Trophoblast cell (in vitro differentiated cells and primary cell): ENCODE measurements around the gene VPS13D.

Experiments used
- DNase-seq, 2 donors: peaks; one replicate each; pipeline ENCODE4 v3.0.0-alpha.2; 2016
- H2AFZ ChIP-seq: 2 replicates; pipeline ENCODE4 v1.6.1; 2013; ENCODE audit warnings: low read length, moderate library complexity, mild to moderate bottlenecking; ENCODE audit not compliant: insufficient read depth, poor library complexity
- H2AK5ac ChIP-seq: 2 replicates; pipeline ENCODE4 v1.6.1; 2013; ENCODE audit warnings: mild to moderate bottlenecking, low read length
- H2BK120ac ChIP-seq: 2 replicates; pipeline ENCODE4 v1.6.1; 2013; ENCODE audit warnings: low read length, mild to moderate bottlenecking, moderate library complexity; ENCODE audit not compliant: insufficient read depth, poor library complexity
- H2BK12ac ChIP-seq: 2 replicates; pipeline ENCODE4 v1.6.1; 2013; ENCODE audit warnings: mild to moderate bottlenecking, low read length, moderate library complexity
- H2BK5ac ChIP-seq: 2 replicates; pipeline ENCODE4 v1.6.1; 2013; ENCODE audit warnings: low read length, low read depth, moderate library complexity, mild to moderate bottlenecking; ENCODE audit not compliant: poor library complexity
- H3K14ac ChIP-seq: 2 replicates; pipeline ENCODE4 v1.6.1; 2013; ENCODE audit warnings: mild to moderate bottlenecking, low read length
- H3K18ac ChIP-seq: 2 replicates; pipeline ENCODE4 v1.6.1; 2013; ENCODE audit warnings: mild to moderate bottlenecking, low read length
- H3K23ac ChIP-seq: 2 replicates; pipeline ENCODE4 v1.6.1; 2013; ENCODE audit warnings: low read length
- H3K27ac ChIP-seq: 2 replicates; pipeline ENCODE4 v1.5.1; 2013; ENCODE audit warnings: low read depth, mild to moderate bottlenecking, inconsistent platforms, low read length, moderate library complexity
- H3K27me3 ChIP-seq: 2 replicates; pipeline ENCODE4 v1.6.1; 2013; ENCODE audit warnings: inconsistent platforms, mild to moderate bottlenecking, low read length, moderate library complexity; ENCODE audit not compliant: insufficient read depth
- H3K36me3 ChIP-seq, 2 experiments: 1 replicate in 1 of 2; 2 replicates in 1 of 2; pipeline ENCODE4 v1.6.1; 2013; ENCODE audit warnings: low read length in 2 of 2, mild to moderate bottlenecking in 2 of 2, moderate library complexity in 1 of 2; ENCODE audit not compliant: insufficient read depth in 2 of 2, control insufficient read depth in 1 of 2
- H3K4ac ChIP-seq: 2 replicates; pipeline ENCODE4 v1.6.1; 2013; ENCODE audit warnings: low read depth, mild to moderate bottlenecking, low read length, moderate library complexity
- H3K4me1 ChIP-seq, 2 experiments: 1 replicate in 1 of 2; 2 replicates in 1 of 2; pipeline ENCODE4 v1.6.1; 2013; ENCODE audit warnings: low read length in 2 of 2, mild to moderate bottlenecking in 2 of 2, moderate library complexity in 1 of 2; ENCODE audit not compliant: insufficient read depth in 2 of 2, control insufficient read depth in 1 of 2
- H3K4me2 ChIP-seq: 2 replicates; pipeline ENCODE4 v1.6.1; 2013; ENCODE audit warnings: inconsistent platforms, mild to moderate bottlenecking, low read length, moderate library complexity
- H3K4me3 ChIP-seq: 2 replicates; pipeline ENCODE4 v1.5.1; 2013; ENCODE audit warnings: mild to moderate bottlenecking, low read depth, low read length, inconsistent platforms
- H3K79me1 ChIP-seq: one replicate; pipeline ENCODE4 v1.6.1; 2013; ENCODE audit warnings: low read length
- H3K79me2 ChIP-seq: 2 replicates; pipeline ENCODE4 v1.6.1; 2013; ENCODE audit warnings: low read length, mild to moderate bottlenecking; ENCODE audit not compliant: control insufficient read depth, insufficient read depth, poor library complexity
- H3K9ac ChIP-seq: 2 replicates; pipeline ENCODE4 v1.6.1; 2013; ENCODE audit warnings: mild to moderate bottlenecking, low read length
- H3K9me3 ChIP-seq: 2 replicates; pipeline ENCODE4 v1.6.1; 2013; ENCODE audit warnings: low read depth, mild to moderate bottlenecking, control low read depth, inconsistent platforms, low read length; ENCODE audit not compliant: insufficient read depth
- H4K12ac ChIP-seq: 2 replicates; pipeline ENCODE4 v1.6.1; 2013; ENCODE audit warnings: low read depth, mild to moderate bottlenecking, low read length, moderate library complexity
- H4K8ac ChIP-seq: 2 replicates; pipeline ENCODE4 v1.6.1; 2013; ENCODE audit warnings: low read depth, mild to moderate bottlenecking, low read length, moderate library complexity
- H4K91ac ChIP-seq: one replicate; pipeline ENCODE4 v1.6.1; 2013; ENCODE audit warnings: low read depth, mild to moderate bottlenecking, low read length, moderate library complexity
- WGBS: extraction: QIAGEN DNeasy Blood & Tissue Kit; methylation state at CpG from one replicate; pipeline ENCODE4 v1.1.7; 2013; ENCODE audit warnings: missing lambda C conversion rate; ENCODE audit not compliant: insufficient read length, insufficient coverage; ENCODE audit errors: extremely low coverage; 5-methylcytosine and 5-hydroxymethylcytosine counted together

VPS13D gene

GRCh38 chr1:12451560-12451900 is 221.7 kb downstream of the VPS13D start:
- H2AFZ ChIP-seq = no peak overlapping the region
- no peak overlapping the region for H2AK5ac ChIP-seq
- H3K23ac ChIP-seq = no peak overlapping the region
- no peak overlapping the region for H2BK12ac ChIP-seq
- H3K36me3 ChIP-seq = peaks cover 2 to 4% of the 10 kb centered on the region in 2 experiments
- no peak overlapping the region for H3K14ac ChIP-seq
- no peak overlapping the region for H4K12ac ChIP-seq
- peaks cover 8 to 17% of the 10 kb centered on the region in 2 experiments for H3K4me1 ChIP-seq
- no peak overlapping the region for H3K18ac ChIP-seq
- H3K9ac ChIP-seq = no peak overlapping the region
- H3K4me2 ChIP-seq = no peak overlapping the region
- WGBS = no CpG with 5 or more reads among the region's 3 CpGs
- no peaks in the 10 kb centered on the region for H3K27me3 ChIP-seq
- no peaks in the 10 kb centered on the region for H3K79me2 ChIP-seq
- no peaks in the 10 kb centered on the region for H3K79me1 ChIP-seq
- no peak overlapping the region for H3K4me3 ChIP-seq
- H2BK120ac ChIP-seq = no peak overlapping the region
- no peak for DNase-seq
- H3K4ac ChIP-seq = no peak overlapping the region
- no peak overlapping the region for H4K91ac ChIP-seq
- H3K9me3 ChIP-seq = no peaks in the 10 kb centered on the region
- no peak overlapping the region for H3K27ac ChIP-seq
- no peak overlapping the region for H4K8ac ChIP-seq
- H2BK5ac ChIP-seq = no peak overlapping the region

- peaks cover 8 to 19% of the 10 kb centered on the region in 2 experiments for H3K4me1 ChIP-seq
- H2BK5ac ChIP-seq = no peak overlapping the region
- peaks cover 2 to 4% of the 10 kb centered on the region in 2 experiments for H3K36me3 ChIP-seq
- no peak overlapping the region for H2AFZ ChIP-seq
- no peak for DNase-seq
- H3K9ac ChIP-seq = no peak overlapping the region
- no peak overlapping the region for H3K4ac ChIP-seq
- no peak overlapping the region for H3K14ac ChIP-seq
- H3K79me1 ChIP-seq = no peaks in the 10 kb centered on the region
- H4K12ac ChIP-seq = no peak overlapping the region
- no peak overlapping the region for H4K8ac ChIP-seq
- H3K18ac ChIP-seq = no peak overlapping the region
- H3K4me2 ChIP-seq = no peak overlapping the region
- no peaks in the 10 kb centered on the region for H3K79me2 ChIP-seq
- H2AK5ac ChIP-seq = no peak overlapping the region
- no peak overlapping the region for H3K4me3 ChIP-seq
- no peaks in the 10 kb centered on the region for H3K9me3 ChIP-seq
- H3K23ac ChIP-seq = no peak overlapping the region
- H2BK12ac ChIP-seq = no peak overlapping the region
- no peaks in the 10 kb centered on the region for H3K27me3 ChIP-seq
- no peak overlapping the region for H3K27ac ChIP-seq
- no peak overlapping the region for H4K91ac ChIP-seq
- H2BK120ac ChIP-seq = no peak overlapping the region
Observed at GRCh38 chr1:12452262-12452661, 222.4 kb downstream of the VPS13D start.

GRCh38 chr1:12453400-12454343 is 223.8 kb downstream of the VPS13D start:
- Histone ChIP-seq H4K91ac (no peak overlapping the region), H4K8ac (no peak overlapping the region), H3K79me1 (no peaks in the 10 kb centered on the region), H3K4me3 (no peak overlapping the region), H2BK5ac (no peak overlapping the region), H2BK120ac (no peak overlapping the region), H3K79me2 (no peaks in the 10 kb centered on the region), H3K4ac (no peak overlapping the region), H3K9ac (no peak overlapping the region), H3K14ac (no peak overlapping the region), H3K36me3 (peaks cover 2 to 4% of the 10 kb centered on the region in 2 experiments), H3K27me3 (no peaks in the 10 kb centered on the region), H4K12ac (no peak overlapping the region), H3K4me1 (peaks cover 6 to 16% of the 10 kb centered on the region in 2 experiments), H3K23ac (no peak overlapping the region), H3K18ac (no peak overlapping the region), H2AK5ac (no peak overlapping the region), H3K27ac (peak overlapping the region; percentile 57), H3K9me3 (no peaks in the 10 kb centered on the region), H2BK12ac (no peak overlapping the region), H2AFZ (no peak overlapping the region), H3K4me2 (no peak overlapping the region)
- no CpG with 5 or more reads among the region's 13 CpGs for WGBS
- peak; percentile 67 to 73 for DNase-seq

DNA sequence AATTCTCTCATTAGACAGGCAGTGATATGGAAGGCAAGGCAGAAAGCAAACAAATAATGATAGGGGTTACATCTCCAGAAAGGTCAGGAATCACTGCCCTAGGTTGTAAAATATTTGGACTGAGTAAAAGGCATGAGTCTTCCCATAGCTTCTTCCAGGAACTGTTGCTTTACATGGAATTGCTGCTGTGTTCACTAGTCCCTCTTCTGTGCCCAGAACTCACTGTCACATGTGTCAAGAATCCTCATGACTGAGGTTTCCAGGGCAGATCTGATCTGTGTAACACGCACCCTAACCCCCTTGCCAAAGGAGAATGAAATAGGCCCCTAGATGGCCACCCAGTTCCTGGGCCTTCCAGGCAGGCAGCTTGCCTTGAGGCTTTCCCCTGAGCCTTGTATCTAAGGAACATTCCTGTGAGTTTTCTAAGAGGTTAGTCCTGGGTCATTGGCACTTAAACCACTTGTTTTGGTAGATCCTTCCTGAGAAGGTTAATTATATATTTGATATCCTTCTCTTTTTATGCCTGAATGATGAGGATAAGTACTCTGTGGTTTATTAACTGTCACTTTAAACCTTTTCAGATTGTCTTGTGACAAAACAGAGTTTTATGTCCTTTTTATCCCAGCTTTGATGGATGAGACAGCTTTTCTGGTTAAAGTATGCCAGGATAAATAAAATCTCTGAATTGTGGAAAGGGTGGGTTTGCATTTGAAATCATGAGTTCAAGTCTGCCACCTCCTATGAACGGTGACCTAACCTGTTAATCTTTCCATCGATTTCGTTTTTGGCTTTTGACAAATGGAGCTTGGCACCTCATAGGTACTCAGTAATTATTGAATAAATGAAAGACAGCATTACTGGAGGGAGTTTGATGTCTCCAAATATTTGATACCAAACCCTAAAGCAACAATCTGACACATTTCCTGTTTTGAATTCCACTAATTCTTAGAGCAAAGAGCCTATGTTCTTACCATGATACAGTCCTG is 224.9 kb downstream of the VPS13D start:
- Histone ChIP-seq H3K4ac (no peak overlapping the region), H2BK12ac (no peak overlapping the region), H3K36me3 (peaks cover 2 to 4% of the 10 kb centered on the region in 2 experiments), H2BK120ac (no peak overlapping the region), H3K79me2 (no peaks in the 10 kb centered on the region), H2AFZ (no peak overlapping the region), H3K79me1 (no peaks in the 10 kb centered on the region), H2AK5ac (no peak overlapping the region), H3K14ac (no peak overlapping the region), H3K27me3 (no peaks in the 10 kb centered on the region), H3K4me1 (peaks cover 6 to 16% of the 10 kb centered on the region in 2 experiments), H3K4me3 (no peak overlapping the region), H3K9me3 (no peaks in the 10 kb centered on the region), H4K91ac (no peak overlapping the region), H3K9ac (no peak overlapping the region), H3K27ac (no peak overlapping the region), H4K8ac (no peak overlapping the region), H4K12ac (no peak overlapping the region), H3K18ac (no peak overlapping the region), H3K4me2 (no peak overlapping the region), H2BK5ac (no peak overlapping the region), H3K23ac (no peak overlapping the region)
- DNase-seq = peak; percentile 71 to 76
- WGBS = no CpG with 5 or more reads among the region's 4 CpGs
